Heart right ventricle (tissue), 16 donors: ENCODE results near the gene DRAXIN. TPM values are rescaled to one million over a fixed set of nuclear protein-coding genes. Genes with fewer than 3 reads are reported as not detected.
A peak's percentile ranks its signal among the peaks of the same experiment; 100 is the strongest.

ENCODE experiments used
- ATAC-seq, 8 donors: fragments of 200-7000 bp; cut with Tn5 transposase; one replicate each; pipeline ENCODE4 v1.9.1; 2020; ENCODE audit warnings: mild to moderate bottlenecking in 8 of 8, moderate library complexity in 8 of 8, moderate number of reproducible peaks in 1 of 8
- DNase-seq, 2 donors: peaks; one replicate each; pipeline ENCODE4 v3.0.0-alpha.2; 2020
- H3K27ac ChIP-seq, 10 donors: fragments of 200-600 bp; sonication (generic) in 2 of 10; one replicate each; pipeline versions ENCODE4 v1.5.0 to v1.8.0; 2020 to 2022; ENCODE audit warnings: mild to moderate bottlenecking in 3 of 10
- H3K27me3 ChIP-seq, 7 donors: fragments of 200-600 bp; one replicate each; pipeline ENCODE4 v1.8.0; 2021 to 2022; ENCODE audit warnings: mild to moderate bottlenecking in 2 of 7
- H3K36me3 ChIP-seq, 9 donors: fragments of 200-600 bp; sonication (generic) in 1 of 9; one replicate each; pipeline versions ENCODE4 v1.5.0 to v1.8.0; 2020 to 2022; ENCODE audit warnings: mild to moderate bottlenecking in 2 of 9
- H3K4me1 ChIP-seq, 9 donors: fragments of 200-600 bp; sonication (generic) in 1 of 9; one replicate each; pipeline versions ENCODE4 v1.5.0 to v1.8.0; 2020 to 2022; ENCODE audit warnings: mild to moderate bottlenecking in 4 of 9
- H3K4me3 ChIP-seq, 10 donors: fragments of 200-600 bp; sonication (generic) in 2 of 10; one replicate each; pipeline versions ENCODE4 v1.5.0 to v1.8.0; 2020 to 2022; ENCODE audit warnings: mild to moderate bottlenecking in 7 of 10, moderate library complexity in 2 of 10
- H3K9me3 ChIP-seq, 11 donors: fragments of 200-600 bp in 10 of 11; sonication (generic) in 2 of 11; one replicate each; pipeline versions ENCODE4 v1.5.0 to v1.8.0; 2013 to 2022; ENCODE audit warnings: mild to moderate bottlenecking in 2 of 11, control low read depth in 1 of 11, moderate library complexity in 1 of 11
- CTCF ChIP-seq, 9 donors: fragments of 200-600 bp; sonication (generic) in 2 of 9; IDR thresholded peaks; one replicate each; pipeline versions ENCODE4 v1.5.0 to v1.8.0; 2021 to 2022; ENCODE audit warnings: antibody characterized with exemption in 9 of 9, mild to moderate bottlenecking in 5 of 9, moderate library complexity in 1 of 9
- WGBS, 2 donors: extraction: QIAGEN DNeasy Blood & Tissue Kit; methylation state at CpG; one replicate each; pipeline ENCODE4 v1.1.7; 2013; ENCODE audit warnings: inconsistent platforms in 1 of 2; 5-methylcytosine and 5-hydroxymethylcytosine counted together
- intact Hi-C, 10 donors: fragments of 100-400 bp; cut with DNase I; formaldehyde crosslinking; loops; one replicate each; pipeline versions ENCODE4 v1.11.1 to v1.14.2; 2022
- polyA plus RNA-seq, 2 donors: library from polyadenylated mRNA; stranded (reverse); fragments of 200-250 nt; gene quantifications; one replicate each; pipeline ENCODE4 v1.2.3, GENCODE V29; 2013
- total RNA-seq, 10 donors: library from RNA; stranded (reverse); fragmentation: NEBNext Ultra II Directional in 3 of 10; extraction: Animal tissue kit (Norgen Biotek cat#: 25700) in 3 of 10; gene quantifications; one replicate each; pipeline versions ENCODE4 v1.2.1 to v1.2.4, GENCODE V29; 2021 to 2023
- donor health status: Arrhythmogenic right ventricular cardiomyopathy.
- donor health status: ischemic (EF 13 %, LVEDD 7.1; RV severe dilation, severe dysfunction).
- donor health status: healthy with polysubstance abuse.
- donor health status: DM: no; HTN: yes; CAD: no.
- donor health status: DM: no; HTN: no; CAD: no.
- donor health status: ischemic (EF 25% LVEDD 6.9; RV normal size, moderate dysfunction).
- donor health status: ischemic (EF 25% LVEDD 5.7; RV mildly dilated, moderate dysfunction).
- donor health status: healthy.
- donor health status: DM: yes; HTN: yes; CAD: no.
- donor health status: Ischemic cardiomyopathy.
- donor health status: ischemic (EF 35%, LVEDD 5.7; RV mildly dilated, moderate dysfunction).
- donor health status: nonischemic (EF 11% LVEDD 7.7; RV severe dilation, severe dysfunction).
- donor health status: DM: yes; HTN: yes; CAD: no.
- donor health status: PGD.
- donor health status: ischemic (EF 29% LVEDD 5.4; RV normal size, mild dysfunction).
- donor health status: nonischemic (EF 23%, LVEDD 6.1; RV moderate dilation, normal function).

Gene DRAXIN
- total and polyA plus RNA-seq, 12 donors, result 0.01 to 0.18 (median 0.08) TPM; not detected in 2

GRCh38 chr1:11748294-11749202, 57.0 kb downstream of the DRAXIN start:
- TF ChIP-seq CTCF (IDR thresholded peaks at IDR 0.05), result no peak
- peaks cover 0 to 18% (median 12%) of the 10 kb centered on the region in 9 donors for H3K4me1 ChIP-seq
- H3K36me3 ChIP-seq, result peaks cover 0 to 74% (median 8%) of the 10 kb centered on the region in 9 donors
- intact Hi-C loops, result loop anchor here in 1 of 10 donors (10.0 kb wide), 1 partner anchor 66 kb away; no protein-coding TSS in a partner anchor
- DNase-seq, result no peak
- H3K9me3 ChIP-seq, result no peaks in the 10 kb centered on the region
- no peaks in the 10 kb centered on the region for H3K27me3 ChIP-seq
- ATAC-seq, result peak in 1 of 8 donors; percentile 7
- H3K27ac ChIP-seq, result peak overlapping the region in 1 of 10 donors; percentile 31
- H3K4me3 ChIP-seq, result no peak overlapping the region
- WGBS, 2 donors, result 95 to 96% methylated on average over 27 of the region's 27 CpGs

GRCh38 chr1:11749203-11749689, 57.7 kb downstream of the DRAXIN start:
- H3K27ac ChIP-seq, result peak overlapping the region in 1 of 10 donors; percentile 31
- no peaks in the 10 kb centered on the region for H3K9me3 ChIP-seq
- peak in 7 of 8 donors; percentile 37 to 79 (median 57) for ATAC-seq
- peak; percentile 28 to 43 for DNase-seq
- no peak overlapping the region for H3K4me3 ChIP-seq
- intact Hi-C loops, result loop anchor here in 1 of 10 donors (10.0 kb wide), 1 partner anchor 66 kb away; no protein-coding TSS in a partner anchor
- no peaks in the 10 kb centered on the region for H3K27me3 ChIP-seq
- TF ChIP-seq CTCF (IDR thresholded peaks at IDR 0.05), result peak; percentile 11 to 61 (median 46)
- 84 to 86% methylated on average over 9 of the region's 9 CpGs for WGBS, 2 donors
- H3K4me1 ChIP-seq, result peaks cover 0 to 18% (median 12%) of the 10 kb centered on the region in 9 donors
- peaks cover 0 to 71% (median 8%) of the 10 kb centered on the region in 9 donors for H3K36me3 ChIP-seq

GRCh38 chr1:11749996-11750395, 58.5 kb downstream of the DRAXIN start:
- intact Hi-C loops, result loop anchor here in 1 of 10 donors (10.0 kb wide), 1 partner anchor 65 kb away; no protein-coding TSS in a partner anchor
- WGBS, 2 donors, result 94 to 98% methylated on average over 15 of the region's 15 CpGs
- peaks cover 0 to 63% (median 8%) of the 10 kb centered on the region in 9 donors for H3K36me3 ChIP-seq
- no peak overlapping the region for H3K4me3 ChIP-seq
- H3K27ac ChIP-seq, result no peak overlapping the region
- no peaks in the 10 kb centered on the region for H3K9me3 ChIP-seq
- no peaks in the 10 kb centered on the region for H3K27me3 ChIP-seq
- H3K4me1 ChIP-seq, result peaks cover 0 to 18% (median 12%) of the 10 kb centered on the region in 9 donors
- no peak for TF ChIP-seq CTCF (IDR thresholded peaks at IDR 0.05)
- no peak for DNase-seq
- ATAC-seq, result no peak

- H3K9me3 ChIP-seq, result no peaks in the 10 kb centered on the region
- peaks cover 0 to 53% (median 8%) of the 10 kb centered on the region in 9 donors for H3K36me3 ChIP-seq
- no peaks in the 10 kb centered on the region for H3K27me3 ChIP-seq
- ATAC-seq (no peak), DNase-seq (no peak)
- H3K4me1 ChIP-seq, result peaks cover 0 to 13% (median 10%) of the 10 kb centered on the region in 9 donors
- intact Hi-C loops, result no loop called here
- no peak overlapping the region for H3K27ac ChIP-seq
- no peak for TF ChIP-seq CTCF (IDR thresholded peaks at IDR 0.05)
- no peak overlapping the region for H3K4me3 ChIP-seq
- WGBS, 2 donors, result 92 to 96% methylated on average over 9 of the region's 9 CpGs
Observed at GRCh38 chr1:11751087-11751486, 59.6 kb downstream of the DRAXIN start.
